Coronary artery (tissue), 2 donors: ENCODE results near the gene CXCR3.
"Not testable (repeated sequence)": the region's sequence is repeated elsewhere in the genome, so short reads cannot be mapped to it uniquely, and the experiment has no call there.

Experiments
- DNase-seq: peaks from one replicate; pipeline ENCODE4 v3.0.0-alpha.2; 2017; ENCODE audit warnings: low spot score
- H3K27ac ChIP-seq, 2 donors: fragments of 200-600 bp; sonication (generic); one replicate each; pipeline ENCODE4 v1.5.1; 2016 to 2019
- H3K4me3 ChIP-seq: fragments of 200-600 bp; sonication (generic); 2 replicates; pipeline ENCODE4 v1.5.1; 2016; ENCODE audit warnings: mild to moderate bottlenecking, moderate library complexity
- TF ChIP-seq, protein P1 (sequence below): fragments of 200-600 bp; sonication (generic); IDR thresholded peaks from one replicate; pipeline ENCODE4 v1.5.1; 2019; ENCODE audit warnings: antibody characterized with exemption

The CXCR3 gene

DNA sequence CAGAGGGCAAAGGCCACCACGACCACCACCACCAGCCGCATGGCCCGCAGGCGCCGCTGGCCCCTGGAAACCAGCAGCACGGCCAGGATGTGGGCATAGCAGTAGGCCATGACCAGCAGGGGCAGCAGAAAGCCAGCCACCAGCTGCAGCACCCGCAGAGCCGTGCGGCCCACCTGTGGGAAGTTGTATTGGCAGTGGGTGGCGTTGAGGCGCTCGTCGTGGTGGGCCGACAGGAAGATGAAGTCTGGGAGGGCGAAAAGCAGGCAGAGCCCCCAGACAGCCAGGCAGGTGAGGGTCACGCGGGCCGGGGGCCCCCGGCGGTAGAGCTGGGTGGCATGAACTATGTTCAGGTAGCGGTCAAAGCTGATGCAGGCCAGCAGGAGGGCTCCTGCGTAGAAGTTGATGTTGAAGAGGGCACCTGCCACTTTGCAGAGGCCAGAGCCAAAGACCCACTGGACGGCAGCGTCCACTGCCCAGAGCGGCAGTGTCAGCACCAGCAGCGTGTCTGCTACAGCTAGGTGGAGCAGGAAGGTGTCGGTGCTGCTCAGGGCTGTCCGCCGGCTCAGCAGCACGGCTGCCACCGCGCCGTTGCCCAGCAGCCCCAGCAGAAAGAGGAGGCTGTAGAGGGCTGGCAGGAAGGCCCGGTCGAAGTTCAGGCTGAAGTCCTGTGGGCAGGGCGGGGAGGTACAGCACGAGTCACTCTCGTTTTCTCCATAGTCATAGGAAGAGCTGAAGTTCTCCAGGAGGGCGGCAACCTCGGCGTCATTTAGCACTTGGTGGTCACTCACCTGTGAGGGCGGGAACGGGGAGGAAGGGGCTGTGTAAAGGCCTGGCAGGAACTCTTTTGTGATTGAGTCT lies 1.4 kb downstream of the CXCR3 start:
- Histone ChIP-seq H3K4me3 (no peak overlapping the region), H3K27ac (no peak overlapping the region)
- TF ChIP-seq, protein P1, sequence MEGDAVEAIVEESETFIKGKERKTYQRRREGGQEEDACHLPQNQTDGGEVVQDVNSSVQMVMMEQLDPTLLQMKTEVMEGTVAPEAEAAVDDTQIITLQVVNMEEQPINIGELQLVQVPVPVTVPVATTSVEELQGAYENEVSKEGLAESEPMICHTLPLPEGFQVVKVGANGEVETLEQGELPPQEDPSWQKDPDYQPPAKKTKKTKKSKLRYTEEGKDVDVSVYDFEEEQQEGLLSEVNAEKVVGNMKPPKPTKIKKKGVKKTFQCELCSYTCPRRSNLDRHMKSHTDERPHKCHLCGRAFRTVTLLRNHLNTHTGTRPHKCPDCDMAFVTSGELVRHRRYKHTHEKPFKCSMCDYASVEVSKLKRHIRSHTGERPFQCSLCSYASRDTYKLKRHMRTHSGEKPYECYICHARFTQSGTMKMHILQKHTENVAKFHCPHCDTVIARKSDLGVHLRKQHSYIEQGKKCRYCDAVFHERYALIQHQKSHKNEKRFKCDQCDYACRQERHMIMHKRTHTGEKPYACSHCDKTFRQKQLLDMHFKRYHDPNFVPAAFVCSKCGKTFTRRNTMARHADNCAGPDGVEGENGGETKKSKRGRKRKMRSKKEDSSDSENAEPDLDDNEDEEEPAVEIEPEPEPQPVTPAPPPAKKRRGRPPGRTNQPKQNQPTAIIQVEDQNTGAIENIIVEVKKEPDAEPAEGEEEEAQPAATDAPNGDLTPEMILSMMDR = no peak
- DNase-seq = no peak

DNA sequence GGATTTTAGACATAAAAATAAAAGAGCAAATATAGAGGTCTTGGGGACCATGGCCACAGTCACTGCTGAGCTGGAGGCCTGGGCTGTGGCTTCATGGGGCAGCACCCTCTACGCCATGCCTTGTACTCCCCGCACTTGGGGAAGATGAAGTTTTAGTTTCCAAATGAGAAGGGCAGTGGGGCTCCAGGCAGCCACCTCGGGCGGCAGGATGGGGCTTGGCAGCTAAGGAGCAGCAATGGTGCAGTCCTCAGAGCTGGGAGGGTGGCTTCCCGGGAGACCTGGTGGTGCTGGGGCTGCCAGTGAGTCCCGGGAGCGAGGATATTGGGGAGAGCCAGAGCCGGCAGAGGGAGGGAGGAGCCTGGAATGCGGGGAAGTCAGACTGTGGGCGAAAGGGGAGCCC lies 2.4 kb downstream of the CXCR3 start:
- no peak overlapping the region for H3K4me3 ChIP-seq
- no peak for DNase-seq
- H3K27ac ChIP-seq = no peak overlapping the region
- TF ChIP-seq, protein P1 = no peak

GRCh38 chrX:71615056-71615455 lies 3.3 kb downstream of the CXCR3 start:
- no peak overlapping the region for H3K27ac ChIP-seq
- H3K4me3 ChIP-seq = no peak overlapping the region
- DNase-seq = no peak
- TF ChIP-seq, protein P1 = no peak

DNA sequence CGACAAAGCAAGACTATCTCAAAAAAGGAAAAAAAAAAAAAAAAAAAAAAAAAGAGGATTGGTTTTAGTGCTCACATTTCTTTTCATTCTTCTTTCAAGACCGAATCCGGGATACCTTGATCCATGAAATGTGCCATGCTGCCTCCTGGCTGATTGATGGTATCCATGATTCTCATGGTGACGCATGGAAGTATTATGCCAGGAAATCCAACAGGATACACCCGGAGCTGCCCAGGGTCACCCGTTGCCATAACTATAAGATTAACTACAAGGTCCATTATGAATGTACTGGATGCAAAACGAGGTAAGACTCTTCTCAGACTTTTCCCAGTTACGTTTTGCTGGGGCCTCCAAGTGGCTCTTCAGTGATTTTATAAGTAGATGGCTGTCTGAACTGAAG lies 6.1 kb downstream of the CXCR3 start:
- Histone ChIP-seq H3K4me3 (no peak overlapping the region), H3K27ac (no peak overlapping the region)
- TF ChIP-seq, protein P1 = no peak
- DNase-seq = no peak

DNA sequence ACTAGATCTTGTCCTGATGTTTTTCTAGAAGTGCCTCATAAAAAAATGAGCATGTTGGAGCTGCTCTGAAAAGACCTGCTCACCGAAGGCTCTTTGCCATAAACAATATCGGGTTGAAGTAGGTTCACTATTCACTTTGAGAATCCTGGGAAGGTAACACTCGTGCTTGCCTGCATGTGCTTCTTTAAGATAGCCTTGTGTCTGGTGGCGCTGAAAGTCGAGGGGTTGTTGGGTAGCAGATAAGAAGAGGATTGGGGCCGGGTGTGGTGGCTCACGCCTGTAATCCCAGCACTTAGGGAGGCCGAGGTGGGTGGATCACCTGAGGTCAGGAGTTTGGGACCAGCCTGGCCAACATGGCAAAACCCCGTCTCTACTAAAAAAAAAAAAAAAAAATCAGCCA lies 6.6 kb downstream of the CXCR3 start:
- not testable (repeated sequence) for H3K4me3 ChIP-seq, H3K27ac ChIP-seq, DNase-seq

- DNase-seq = no peak
Measured at GRCh38 chrX:71609095-71609750, 9.1 kb downstream of the CXCR3 start.

DNA sequence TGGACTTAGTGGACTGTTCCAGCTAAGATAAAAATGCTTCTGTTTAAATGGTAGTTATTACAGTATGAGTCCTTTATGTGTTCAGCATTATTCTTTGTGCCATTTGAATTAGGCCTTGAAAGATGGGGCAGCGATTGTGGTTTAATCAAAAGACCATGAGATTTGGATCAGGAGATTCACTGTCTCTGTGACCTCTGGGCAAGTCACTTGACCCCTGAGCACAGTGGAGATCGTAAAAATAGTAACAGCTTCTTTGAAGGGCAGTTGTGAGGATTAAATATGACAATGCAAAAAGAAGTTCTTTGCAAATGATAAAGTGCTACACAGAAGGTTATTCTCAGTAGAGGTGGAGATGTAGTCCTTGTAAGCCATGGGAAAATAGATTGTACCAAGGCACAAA lies 10.8 kb downstream of the CXCR3 start:
- TF ChIP-seq, protein P1 = no peak
- DNase-seq = no peak
- Histone ChIP-seq H3K27ac (no peak overlapping the region), H3K4me3 (no peak overlapping the region)

More at GRCh38 chrX:71609095-71609750, 9.1 kb downstream of the CXCR3 start:
- Histone ChIP-seq H3K27ac (no peak overlapping the region), H3K4me3 (no peak overlapping the region)
- TF ChIP-seq, protein P1 = no peak
